OCI-LY7 (cell line): ENCODE results near the gene SERPING1. TPM values are rescaled to one million over a fixed set of nuclear protein-coding genes. Genes with fewer than 3 reads are reported as not detected.
A peak's percentile ranks its signal among the peaks of the same experiment; 100 is the strongest.

Experiments
- BruUV-seq: library from RNA; stranded (reverse); fragments of 400-500 nt; replicated peaks from 2 replicates; lab custom pipeline; 2021; lab: Mats Ljungman, UMichigan
- CTCF ChIA-PET: fragments of 300-600 bp; sonication (Branson Sonifier 250); formaldehyde crosslinking; loops from one replicate; lab custom pipeline; 2022; ENCODE audit warnings: antibody characterized with exemption; ENCODE audit not compliant: unreplicated experiment; lab: Charles Lee
- POLR2A ChIA-PET: fragments of 300-600 bp; sonication (Branson Sonifier 250); formaldehyde crosslinking; loops from one replicate; lab custom pipeline; 2022; ENCODE audit warnings: antibody characterized with exemption; lab: Charles Lee
- DNase-seq: peaks from one replicate; pipeline ENCODE4 v3.0.0-alpha.2; 2015; ENCODE audit warnings: low spot score
- H2AFZ ChIP-seq: fragments of 200-600 bp; sonication (generic), shearing (Covaris generic); 2 replicates; pipeline ENCODE4 v1.6.1; 2014; ENCODE audit warnings: mild to moderate bottlenecking, antibody characterized with exemption, low read length, moderate library complexity
- H3K27ac ChIP-seq: fragments of 200-600 bp; sonication (generic); 2 replicates; pipeline ENCODE4 v1.5.1; 2014; ENCODE audit warnings: mixed run types, low read depth, mild to moderate bottlenecking, moderate library complexity, low read length, inconsistent platforms; ENCODE audit not compliant: poor library complexity, severe bottlenecking
- H3K36me3 ChIP-seq: fragments of 200-600 bp; sonication (generic); 2 replicates; pipeline ENCODE4 v1.6.1; 2014; ENCODE audit warnings: mild to moderate bottlenecking, antibody characterized with exemption, low read length, moderate library complexity, mixed read lengths; ENCODE audit not compliant: insufficient read depth
- H3K4me1 ChIP-seq: fragments of 200-600 bp; sonication (generic); 2 replicates; pipeline ENCODE4 v1.5.1; 2014; ENCODE audit warnings: mild to moderate bottlenecking, low read length; ENCODE audit not compliant: insufficient read depth, poor library complexity, severe bottlenecking
- H3K4me2 ChIP-seq: fragments of 200-600 bp; sonication (generic); 2 replicates; pipeline ENCODE4 v1.6.1; 2014; ENCODE audit warnings: mild to moderate bottlenecking, low read length
- H3K4me3 ChIP-seq: fragments of 200-600 bp; sonication (generic); 2 replicates; pipeline ENCODE4 v1.5.1; 2014; ENCODE audit warnings: mild to moderate bottlenecking, low read depth, low read length; ENCODE audit not compliant: poor library complexity, severe bottlenecking
- H3K79me2 ChIP-seq: fragments of 200-600 bp; sonication (generic); 2 replicates; pipeline ENCODE4 v1.6.1; 2016; ENCODE audit warnings: low read depth, mild to moderate bottlenecking, low read length, moderate library complexity, mixed read lengths; ENCODE audit not compliant: insufficient read depth
- H3K9me2 ChIP-seq: fragments of 200-600 bp; sonication (generic); 2 replicates; pipeline ENCODE4 v1.6.1; 2016; ENCODE audit warnings: mild to moderate bottlenecking, low read length, mixed read lengths; ENCODE audit not compliant: insufficient read depth
- H3K9me3 ChIP-seq: fragments of 200-600 bp; sonication (generic); 2 replicates; pipeline ENCODE4 v1.6.1; 2014; ENCODE audit warnings: mild to moderate bottlenecking, mixed run types, low read length, mixed read lengths
- H4K20me1 ChIP-seq: fragments of 200-600 bp; sonication (generic); 2 replicates; pipeline ENCODE4 v1.6.1; 2014; ENCODE audit warnings: mild to moderate bottlenecking, antibody characterized with exemption, low read length, moderate library complexity, mixed read lengths; ENCODE audit not compliant: insufficient read depth
- EZH2phosphoT487 ChIP-seq: fragments of 200-600 bp; sonication (generic); IDR thresholded peaks from 2 replicates; pipeline ENCODE4 v1.6.1; 2018; ENCODE audit warnings: low read depth, borderline replicate concordance, mild to moderate bottlenecking, mixed run types, antibody characterized with exemption, low read length, moderate library complexity, mixed read lengths
- intact Hi-C: fragments of 100-400 bp; cut with micrococcal nuclease; formaldehyde crosslinking; loops from one replicate; pipeline ENCODE4 v1.10.0; 2022; ENCODE audit not compliant: unreplicated experiment
- total RNA-seq, 2 experiments: library from RNA; depleted of rRNA in 1 of 2; stranded (reverse); fragments of >200 nt in 1 of 2; shearing (Covaris generic) in 1 of 2; gene quantifications; 2 replicates each; pipeline ENCODE4 v1.2.3, GENCODE V29; 2014 to 2022
- TF ChIP-seq, protein P1 (sequence below): fragments of 200-600 bp; sonication (generic); conservative IDR thresholded peaks from 2 replicates; pipeline ENCODE4 v1.5.1; 2014; ENCODE audit warnings: mild to moderate bottlenecking, antibody characterized with exemption, low read length, moderate library complexity, mixed read lengths

The SERPING1 gene
- total RNA-seq, 2 experiments from 2014 or later = not detected

GRCh38 chr11:57556041-57556440, 41.4 kb upstream of the SERPING1 start:
- no peak for DNase-seq
- no peak overlapping the region for H2AFZ ChIP-seq
- no peaks in the 10 kb centered on the region for H3K9me3 ChIP-seq
- H3K36me3 ChIP-seq = peaks cover 62% of the 10 kb centered on the region
- H3K79me2 ChIP-seq = no peaks in the 10 kb centered on the region
- intact Hi-C loops = no loop called here
- H3K4me1 ChIP-seq = peaks cover 7% of the 10 kb centered on the region
- ChIA-PET POLR2A (interaction anchor here (0.6 to 1.6 kb wide), 2 partner anchors 14 to 37 kb away, joined by 3 to 4 read pairs; no protein-coding TSS in a partner anchor), CTCF (no interaction called here)
- no peaks in the 10 kb centered on the region for H3K9me2 ChIP-seq
- H4K20me1 ChIP-seq = no peaks in the 10 kb centered on the region
- H3K4me3 ChIP-seq = no peak overlapping the region
- no peak overlapping the region for H3K27ac ChIP-seq
- TF ChIP-seq EZH2phosphoT487 = no peak
- TF ChIP-seq, protein P1, sequence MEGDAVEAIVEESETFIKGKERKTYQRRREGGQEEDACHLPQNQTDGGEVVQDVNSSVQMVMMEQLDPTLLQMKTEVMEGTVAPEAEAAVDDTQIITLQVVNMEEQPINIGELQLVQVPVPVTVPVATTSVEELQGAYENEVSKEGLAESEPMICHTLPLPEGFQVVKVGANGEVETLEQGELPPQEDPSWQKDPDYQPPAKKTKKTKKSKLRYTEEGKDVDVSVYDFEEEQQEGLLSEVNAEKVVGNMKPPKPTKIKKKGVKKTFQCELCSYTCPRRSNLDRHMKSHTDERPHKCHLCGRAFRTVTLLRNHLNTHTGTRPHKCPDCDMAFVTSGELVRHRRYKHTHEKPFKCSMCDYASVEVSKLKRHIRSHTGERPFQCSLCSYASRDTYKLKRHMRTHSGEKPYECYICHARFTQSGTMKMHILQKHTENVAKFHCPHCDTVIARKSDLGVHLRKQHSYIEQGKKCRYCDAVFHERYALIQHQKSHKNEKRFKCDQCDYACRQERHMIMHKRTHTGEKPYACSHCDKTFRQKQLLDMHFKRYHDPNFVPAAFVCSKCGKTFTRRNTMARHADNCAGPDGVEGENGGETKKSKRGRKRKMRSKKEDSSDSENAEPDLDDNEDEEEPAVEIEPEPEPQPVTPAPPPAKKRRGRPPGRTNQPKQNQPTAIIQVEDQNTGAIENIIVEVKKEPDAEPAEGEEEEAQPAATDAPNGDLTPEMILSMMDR = no peak
- no peak overlapping the region for H3K4me2 ChIP-seq
- no TSS peak for BruUV-seq

GRCh38 chr11:57560146-57560545, 37.3 kb upstream of the SERPING1 start:
- H4K20me1 ChIP-seq = no peaks in the 10 kb centered on the region
- DNase-seq = no peak
- TF ChIP-seq EZH2phosphoT487 = no peak
- TF ChIP-seq, protein P1 = no peak
- intact Hi-C loops = no loop called here
- ChIA-PET POLR2A (interaction anchor here (0.9 kb wide), 1 partner anchor 80 kb away, joined by 6 read pairs; no protein-coding TSS in a partner anchor), CTCF (no interaction called here)
- BruUV-seq = no TSS peak
- no peaks in the 10 kb centered on the region for H3K9me3 ChIP-seq
- H3K36me3 ChIP-seq = peaks cover 30% of the 10 kb centered on the region
- no peak overlapping the region for H3K27ac ChIP-seq
- no peaks in the 10 kb centered on the region for H3K9me2 ChIP-seq
- peaks cover 4% of the 10 kb centered on the region for H3K4me1 ChIP-seq
- no peak overlapping the region for H3K4me2 ChIP-seq
- no peaks in the 10 kb centered on the region for H3K79me2 ChIP-seq
- no peak overlapping the region for H3K4me3 ChIP-seq
- H2AFZ ChIP-seq = no peak overlapping the region

- peaks cover 16% of the 10 kb centered on the region for H3K36me3 ChIP-seq
- no peak for DNase-seq
- peaks cover 13% of the 10 kb centered on the region for H3K4me1 ChIP-seq
- no peak overlapping the region for H2AFZ ChIP-seq
- ChIA-PET POLR2A (no interaction called here), CTCF (no interaction called here)
- no peak overlapping the region for H3K4me3 ChIP-seq
- H3K79me2 ChIP-seq = peaks cover 16% of the 10 kb centered on the region; the same call in 1 of the 2 replicates
- H3K9me2 ChIP-seq = no peaks in the 10 kb centered on the region
- no peaks in the 10 kb centered on the region for H4K20me1 ChIP-seq
- intact Hi-C loops = no loop called here
- no peak overlapping the region for H3K4me2 ChIP-seq
- no peak overlapping the region for H3K27ac ChIP-seq
- no TSS peak for BruUV-seq
- H3K9me3 ChIP-seq = no peaks in the 10 kb centered on the region
- TF ChIP-seq, protein P1 = peak; percentile 42
- no peak for TF ChIP-seq EZH2phosphoT487
These were observed 34.9 kb upstream of the SERPING1 start for GRCh38 chr11:57562596-57562995.
